C4-2B (cell line): ENCODE measurements around the gene SUMO2.

ENCODE experiments used
- CTCF ChIP-seq: fragments of 450-650 bp; conservative IDR thresholded peaks from 2 replicates; pipeline ENCODE4 v1.5.1; 2017; ENCODE audit warnings: mild to moderate bottlenecking
- ZFX ChIP-seq: fragments of 450-650 bp; IDR thresholded peaks from 2 replicates; pipeline ENCODE4 v1.6.1; 2017

GRCh38 chr17:75130632-75131277, 52.0 kb downstream of the SUMO2 start:
- no peak for TF ChIP-seq CTCF
- TF ChIP-seq ZFX: no peak
